Left ventricle myocardium superior (tissue), 1 donor: Measurements from ENCODE around the gene UFM1. TPM values are rescaled to one million over a fixed set of nuclear protein-coding genes. Genes with fewer than 3 reads are reported as not detected.

Source experiments
- ATAC-seq: fragments of 200-7000 bp; cut with Tn5 transposase; one replicate; pipeline ENCODE4 v1.9.1; 2020; ENCODE audit warnings: mild to moderate bottlenecking, moderate library complexity
- DNase-seq: peaks from one replicate; pipeline ENCODE4 v3.0.0-alpha.2; 2020
- intact Hi-C: fragments of 100-400 bp; cut with micrococcal nuclease; formaldehyde crosslinking; loops from one replicate; pipeline ENCODE4 v1.11.0; 2022
- total RNA-seq: library from RNA; stranded (reverse); fragmentation: NEBNext Ultra II Directional; extraction: Animal tissue kit (Norgen Biotek cat#: 25700); gene quantifications from one replicate; pipeline ENCODE4 v1.2.1, GENCODE V29; 2021
- donor health status: DM: no; HTN: yes; CAD: no; lungs with severe emphysema.

UFM1 gene
- total RNA-seq, 1 donor from 2014 or later, result 28.1 TPM

GRCh38 chr13:38401276-38401675 lies 51.6 kb downstream of the UFM1 start:
- ATAC-seq (no peak), DNase-seq (no peak)
- intact Hi-C loops, result no loop called here

- intact Hi-C loops, result no loop called here
- DNase-seq (no peak), ATAC-seq (no peak)
Measured at GRCh38 chr13:38405216-38405615, 55.6 kb downstream of the UFM1 start.

- intact Hi-C loops, result no loop called here
- ATAC-seq (no peak), DNase-seq (no peak)
Measured at GRCh38 chr13:38409771-38410170, 60.1 kb downstream of the UFM1 start.

- no peak for DNase-seq
- ATAC-seq, result no peak
- intact Hi-C loops, result no loop called here
Measured at GRCh38 chr13:38412266-38412665, 62.6 kb downstream of the UFM1 start.
